Vagina (tissue), 2 donors: Measurements from ENCODE around the gene PCA3. TPM values are rescaled to one million over a fixed set of nuclear protein-coding genes. Genes with fewer than 3 reads are reported as not detected.

Experiments
- DNase-seq, 2 donors: peaks; one replicate each; pipeline ENCODE4 v3.0.0-alpha.2; 2017; ENCODE audit errors: extremely low spot score in 2 of 2
- H3K27ac ChIP-seq: fragments of 200-600 bp; sonication (generic); one replicate; pipeline ENCODE4 v1.5.1; 2019
- H3K27me3 ChIP-seq: fragments of 200-600 bp; sonication (generic); one replicate; pipeline ENCODE4 v1.5.1; 2019
- H3K36me3 ChIP-seq, 2 donors: fragments of 200-600 bp; sonication (generic); one replicate each; pipeline ENCODE4 v1.5.1; 2017 to 2019
- H3K4me1 ChIP-seq: fragments of 200-600 bp; sonication (generic); one replicate; pipeline ENCODE4 v1.5.1; 2019
- H3K4me3 ChIP-seq, 2 donors: fragments of 200-600 bp; sonication (generic); 1 replicate in 1 of 2; 2 replicates in 1 of 2; pipeline ENCODE4 v1.5.1; 2016 to 2019
- H3K9me3 ChIP-seq: fragments of 200-600 bp; sonication (generic); one replicate; pipeline ENCODE4 v1.5.1; 2019
- POLR2A ChIP-seq, 2 donors: fragments of 450-650 bp; IDR thresholded peaks; one replicate each; pipeline ENCODE4 v1.6.1; 2017; ENCODE audit warnings: antibody characterized with exemption in 2 of 2, mild to moderate bottlenecking in 2 of 2, moderate library complexity in 2 of 2
- POLR2AphosphoS5 ChIP-seq, 2 donors: sonication (generic); formaldehyde crosslinking; IDR thresholded peaks; one replicate each; pipeline ENCODE4 v1.9.0; 2017; ENCODE audit warnings: antibody characterized with exemption in 2 of 2, mild to moderate bottlenecking in 2 of 2, low read depth in 1 of 2; ENCODE audit not compliant: insufficient read depth in 1 of 2
- intact Hi-C: fragments of 100-400 bp; cut with DNase I; formaldehyde crosslinking; loops from one replicate; pipeline ENCODE4 v1.15.1; 2023
- total RNA-seq: library from RNA; depleted of rRNA; stranded (reverse); fragments of >200 nt; gene quantifications from one replicate; pipeline ENCODE4 v1.2.3, GENCODE V29; 2016
- TF ChIP-seq, protein P1 (sequence below), 3 experiments: fragments of 450-650 bp in 2 of 3; fragments of 200-600 bp in 1 of 3; sonication (generic) in 1 of 3; IDR thresholded peaks; one replicate each; pipeline ENCODE4 v1.5.1; 2017 to 2019; ENCODE audit warnings: antibody characterized with exemption in 3 of 3, mild to moderate bottlenecking in 2 of 3, moderate library complexity in 2 of 3

The PCA3 gene
- not detected for total RNA-seq

GRCh38 chr9:76764138-76764537 is at the start of gene PCA3:
TSS of gene PCA3 (plus strand) at chr9:76764438.
- Histone ChIP-seq H3K9me3 (no peaks in the 10 kb centered on the region), H3K4me1 (no peaks in the 10 kb centered on the region), H3K27ac (no peak within 1 kb of the TSS), H3K36me3 (no peaks in the 10 kb centered on the region), H3K27me3 (no peaks in the 10 kb centered on the region), H3K4me3 (no peak within 1 kb of the TSS)
- intact Hi-C loops: no loop called here
- no peak for DNase-seq
- TF ChIP-seq POLR2AphosphoS5 (IDR thresholded peaks at IDR 0.05; ENCODE audit: insufficient read depth in 1 of 2, low read depth in 1 of 2): no peak

DNA sequence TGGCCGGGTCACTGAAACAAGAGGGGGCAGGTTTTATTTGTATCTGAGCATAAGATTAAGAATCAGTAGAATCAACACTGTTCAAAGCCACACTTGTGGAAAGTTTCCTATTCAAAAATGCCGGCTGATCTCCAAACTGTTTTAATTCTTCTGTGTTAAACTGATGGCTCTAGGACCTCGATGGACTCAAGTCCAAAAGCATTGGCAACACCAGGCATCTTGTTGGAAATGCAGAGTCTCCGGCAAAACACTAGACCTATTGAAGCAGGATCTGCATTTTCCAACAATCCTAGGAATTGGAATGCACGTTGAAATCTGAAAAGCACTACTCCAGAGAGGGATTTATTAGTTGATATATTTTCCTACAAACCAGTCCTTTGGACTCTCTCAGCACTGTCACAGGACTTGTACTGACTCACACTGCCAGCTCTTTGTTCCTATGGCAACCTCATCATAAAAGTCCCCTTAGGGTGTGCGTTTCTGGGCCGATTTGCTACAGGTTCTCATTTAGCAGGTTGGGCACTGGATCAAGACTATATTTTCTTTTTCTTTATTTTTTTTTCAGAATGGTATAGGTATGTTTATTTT is 48.1 kb upstream of the PCA3 start:
- Histone ChIP-seq H3K4me1 (peaks cover 7% of the 10 kb centered on the region), H3K9me3 (no peaks in the 10 kb centered on the region), H3K27me3 (no peaks in the 10 kb centered on the region), H3K36me3 (no peaks in the 10 kb centered on the region), H3K27ac (no peak overlapping the region), H3K4me3 (no peak overlapping the region)
- no peak for TF ChIP-seq POLR2A (IDR thresholded peaks at IDR 0.05)
- TF ChIP-seq, protein P1, sequence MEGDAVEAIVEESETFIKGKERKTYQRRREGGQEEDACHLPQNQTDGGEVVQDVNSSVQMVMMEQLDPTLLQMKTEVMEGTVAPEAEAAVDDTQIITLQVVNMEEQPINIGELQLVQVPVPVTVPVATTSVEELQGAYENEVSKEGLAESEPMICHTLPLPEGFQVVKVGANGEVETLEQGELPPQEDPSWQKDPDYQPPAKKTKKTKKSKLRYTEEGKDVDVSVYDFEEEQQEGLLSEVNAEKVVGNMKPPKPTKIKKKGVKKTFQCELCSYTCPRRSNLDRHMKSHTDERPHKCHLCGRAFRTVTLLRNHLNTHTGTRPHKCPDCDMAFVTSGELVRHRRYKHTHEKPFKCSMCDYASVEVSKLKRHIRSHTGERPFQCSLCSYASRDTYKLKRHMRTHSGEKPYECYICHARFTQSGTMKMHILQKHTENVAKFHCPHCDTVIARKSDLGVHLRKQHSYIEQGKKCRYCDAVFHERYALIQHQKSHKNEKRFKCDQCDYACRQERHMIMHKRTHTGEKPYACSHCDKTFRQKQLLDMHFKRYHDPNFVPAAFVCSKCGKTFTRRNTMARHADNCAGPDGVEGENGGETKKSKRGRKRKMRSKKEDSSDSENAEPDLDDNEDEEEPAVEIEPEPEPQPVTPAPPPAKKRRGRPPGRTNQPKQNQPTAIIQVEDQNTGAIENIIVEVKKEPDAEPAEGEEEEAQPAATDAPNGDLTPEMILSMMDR (IDR thresholded peaks at IDR 0.05): no peak
- no peak for TF ChIP-seq POLR2AphosphoS5 (IDR thresholded peaks at IDR 0.05; ENCODE audit: insufficient read depth in 1 of 2, low read depth in 1 of 2)
- no peak for DNase-seq
- intact Hi-C loops: no loop called here

DNA sequence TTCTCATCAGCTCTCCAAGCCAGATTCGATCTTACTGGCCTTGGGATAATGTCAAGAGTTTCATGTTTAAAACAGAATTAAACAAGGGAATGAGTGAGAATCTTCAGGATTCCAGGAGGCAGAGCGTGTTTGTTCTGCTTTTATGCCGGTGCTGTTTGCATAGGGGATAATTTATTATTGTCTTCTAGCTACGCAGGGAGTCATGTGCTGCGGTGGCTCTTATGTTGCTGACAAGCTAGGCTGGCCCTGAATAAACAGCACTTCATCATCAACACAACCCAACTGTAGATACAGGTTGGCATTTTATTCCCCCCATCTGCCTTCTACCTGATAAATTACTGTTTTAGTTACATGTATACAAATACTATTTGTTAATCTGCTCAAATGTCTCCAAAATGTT is 47.1 kb upstream of the PCA3 start:
- no peak for TF ChIP-seq POLR2A (IDR thresholded peaks at IDR 0.05)
- TF ChIP-seq, protein P1 (IDR thresholded peaks at IDR 0.05): no peak
- TF ChIP-seq POLR2AphosphoS5 (IDR thresholded peaks at IDR 0.05; ENCODE audit: insufficient read depth in 1 of 2, low read depth in 1 of 2): no peak
- no peaks in the 10 kb centered on the region for H3K27me3 ChIP-seq
- peaks cover 7% of the 10 kb centered on the region for H3K4me1 ChIP-seq
- H3K9me3 ChIP-seq: no peaks in the 10 kb centered on the region
- no peak overlapping the region for H3K4me3 ChIP-seq
- H3K36me3 ChIP-seq: no peaks in the 10 kb centered on the region
- no peak overlapping the region for H3K27ac ChIP-seq
- intact Hi-C loops: no loop called here
- DNase-seq: no peak

GRCh38 chr9:76717613-76718012 is 46.6 kb upstream of the PCA3 start:
- no peak for TF ChIP-seq POLR2AphosphoS5 (IDR thresholded peaks at IDR 0.05; ENCODE audit: insufficient read depth in 1 of 2, low read depth in 1 of 2)
- TF ChIP-seq, protein P1 (IDR thresholded peaks at IDR 0.05): no peak
- TF ChIP-seq POLR2A (IDR thresholded peaks at IDR 0.05): no peak
- intact Hi-C loops: no loop called here
- Histone ChIP-seq H3K9me3 (no peaks in the 10 kb centered on the region), H3K4me3 (no peak overlapping the region), H3K4me1 (peaks cover 7% of the 10 kb centered on the region), H3K27me3 (no peaks in the 10 kb centered on the region), H3K27ac (no peak overlapping the region), H3K36me3 (no peaks in the 10 kb centered on the region)
- no peak for DNase-seq

- no peaks in the 10 kb centered on the region for H3K36me3 ChIP-seq
- no peak for DNase-seq
- H3K27me3 ChIP-seq: no peaks in the 10 kb centered on the region
- H3K4me1 ChIP-seq: peaks cover 7% of the 10 kb centered on the region
- TF ChIP-seq POLR2A (IDR thresholded peaks at IDR 0.05): no peak
- no peak for TF ChIP-seq POLR2AphosphoS5 (IDR thresholded peaks at IDR 0.05; ENCODE audit: insufficient read depth in 1 of 2, low read depth in 1 of 2)
- TF ChIP-seq, protein P1 (IDR thresholded peaks at IDR 0.05): no peak
- H3K9me3 ChIP-seq: no peaks in the 10 kb centered on the region
- intact Hi-C loops: no loop called here
- no peak overlapping the region for H3K27ac ChIP-seq
- H3K4me3 ChIP-seq: no peak overlapping the region
These were observed 46.1 kb upstream of the PCA3 start for GRCh38 chr9:76718166-76718565.
